Stomach (tissue), 4 donors: Measurements from ENCODE around the gene SGMS1.
"Not testable (repeated sequence)": the region's sequence is repeated elsewhere in the genome, so short reads cannot be mapped to it uniquely, and the experiment has no call there.

ENCODE experiments used
- EP300 ChIP-seq: sonication (generic); formaldehyde crosslinking; IDR thresholded peaks from one replicate; pipeline ENCODE4 v1.6.1; 2017; ENCODE audit warnings: antibody characterized with exemption
- POLR2A ChIP-seq, 4 donors: fragments of 450-650 bp; IDR thresholded peaks; one replicate each; pipeline ENCODE4 v1.6.1; 2016; ENCODE audit warnings: antibody characterized with exemption in 4 of 4, control low read depth in 2 of 4, mild to moderate bottlenecking in 1 of 4, moderate library complexity in 1 of 4

GRCh38 chr10:50546287-50546686 is 77.5 kb downstream of the SGMS1 start:
- not testable (repeated sequence) for TF ChIP-seq POLR2A (IDR thresholded peaks at IDR 0.05); EP300
